Measurements from ENCODE around the gene SPINT1. TPM values are rescaled to one million over a fixed set of nuclear protein-coding genes. Genes with fewer than 3 reads are reported as not detected.

SPINT1 gene
- total and polyA plus RNA-seq, 4 donors, result 1.2 to 2.6 (median 1.9) TPM

DNA sequence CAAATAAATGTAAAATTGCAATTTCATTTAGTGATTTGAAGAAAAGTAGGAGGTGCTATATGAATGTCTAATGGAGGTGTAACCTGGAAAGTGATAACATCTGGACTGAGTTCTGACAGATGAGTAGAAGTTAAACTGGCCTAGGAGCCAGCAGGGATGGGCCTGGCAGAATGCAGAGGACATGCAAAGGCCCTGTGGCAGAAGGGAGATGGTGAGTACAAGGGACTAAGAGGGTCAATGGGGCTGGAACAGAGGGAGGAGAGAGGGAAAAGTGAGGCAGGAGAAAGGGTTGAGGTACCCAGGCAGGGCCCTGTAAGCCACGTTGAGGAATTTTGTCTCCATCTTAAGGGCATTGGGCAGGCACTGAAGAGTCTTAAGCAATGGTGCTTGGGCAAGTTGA lies 12.0 kb upstream of the SPINT1 start:
- TF ChIP-seq FOXA2 (IDR thresholded peaks at IDR 0.05), result no peak
- no peak for TF ChIP-seq YY1 (IDR thresholded peaks at IDR 0.05)
- no peak for TF ChIP-seq RAD21 (IDR thresholded peaks at IDR 0.05)
- TF ChIP-seq, protein P1, sequence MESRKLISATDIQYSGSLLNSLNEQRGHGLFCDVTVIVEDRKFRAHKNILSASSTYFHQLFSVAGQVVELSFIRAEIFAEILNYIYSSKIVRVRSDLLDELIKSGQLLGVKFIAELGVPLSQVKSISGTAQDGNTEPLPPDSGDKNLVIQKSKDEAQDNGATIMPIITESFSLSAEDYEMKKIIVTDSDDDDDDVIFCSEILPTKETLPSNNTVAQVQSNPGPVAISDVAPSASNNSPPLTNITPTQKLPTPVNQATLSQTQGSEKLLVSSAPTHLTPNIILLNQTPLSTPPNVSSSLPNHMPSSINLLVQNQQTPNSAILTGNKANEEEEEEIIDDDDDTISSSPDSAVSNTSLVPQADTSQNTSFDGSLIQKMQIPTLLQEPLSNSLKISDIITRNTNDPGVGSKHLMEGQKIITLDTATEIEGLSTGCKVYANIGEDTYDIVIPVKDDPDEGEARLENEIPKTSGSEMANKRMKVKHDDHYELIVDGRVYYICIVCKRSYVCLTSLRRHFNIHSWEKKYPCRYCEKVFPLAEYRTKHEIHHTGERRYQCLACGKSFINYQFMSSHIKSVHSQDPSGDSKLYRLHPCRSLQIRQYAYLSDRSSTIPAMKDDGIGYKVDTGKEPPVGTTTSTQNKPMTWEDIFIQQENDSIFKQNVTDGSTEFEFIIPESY (IDR thresholded peaks at IDR 0.05), result no peak
- TF ChIP-seq EGR1 (IDR thresholded peaks at IDR 0.05; ENCODE audit: low read depth in 2 of 2), result no peak
- no peak for TF ChIP-seq NR2F2 (IDR thresholded peaks at IDR 0.05)
- no peak for TF ChIP-seq FOXA1 (IDR thresholded peaks at IDR 0.05)
- no peak for TF ChIP-seq HNF4A (conservative IDR thresholded peaks at IDR 0.05)
- TF ChIP-seq, protein P2, sequence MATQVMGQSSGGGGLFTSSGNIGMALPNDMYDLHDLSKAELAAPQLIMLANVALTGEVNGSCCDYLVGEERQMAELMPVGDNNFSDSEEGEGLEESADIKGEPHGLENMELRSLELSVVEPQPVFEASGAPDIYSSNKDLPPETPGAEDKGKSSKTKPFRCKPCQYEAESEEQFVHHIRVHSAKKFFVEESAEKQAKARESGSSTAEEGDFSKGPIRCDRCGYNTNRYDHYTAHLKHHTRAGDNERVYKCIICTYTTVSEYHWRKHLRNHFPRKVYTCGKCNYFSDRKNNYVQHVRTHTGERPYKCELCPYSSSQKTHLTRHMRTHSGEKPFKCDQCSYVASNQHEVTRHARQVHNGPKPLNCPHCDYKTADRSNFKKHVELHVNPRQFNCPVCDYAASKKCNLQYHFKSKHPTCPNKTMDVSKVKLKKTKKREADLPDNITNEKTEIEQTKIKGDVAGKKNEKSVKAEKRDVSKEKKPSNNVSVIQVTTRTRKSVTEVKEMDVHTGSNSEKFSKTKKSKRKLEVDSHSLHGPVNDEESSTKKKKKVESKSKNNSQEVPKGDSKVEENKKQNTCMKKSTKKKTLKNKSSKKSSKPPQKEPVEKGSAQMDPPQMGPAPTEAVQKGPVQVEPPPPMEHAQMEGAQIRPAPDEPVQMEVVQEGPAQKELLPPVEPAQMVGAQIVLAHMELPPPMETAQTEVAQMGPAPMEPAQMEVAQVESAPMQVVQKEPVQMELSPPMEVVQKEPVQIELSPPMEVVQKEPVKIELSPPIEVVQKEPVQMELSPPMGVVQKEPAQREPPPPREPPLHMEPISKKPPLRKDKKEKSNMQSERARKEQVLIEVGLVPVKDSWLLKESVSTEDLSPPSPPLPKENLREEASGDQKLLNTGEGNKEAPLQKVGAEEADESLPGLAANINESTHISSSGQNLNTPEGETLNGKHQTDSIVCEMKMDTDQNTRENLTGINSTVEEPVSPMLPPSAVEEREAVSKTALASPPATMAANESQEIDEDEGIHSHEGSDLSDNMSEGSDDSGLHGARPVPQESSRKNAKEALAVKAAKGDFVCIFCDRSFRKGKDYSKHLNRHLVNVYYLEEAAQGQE (IDR thresholded peaks at IDR 0.05), result no peak
- no peak for TF ChIP-seq JUND (IDR thresholded peaks at IDR 0.05)
- TF ChIP-seq, protein P3, sequence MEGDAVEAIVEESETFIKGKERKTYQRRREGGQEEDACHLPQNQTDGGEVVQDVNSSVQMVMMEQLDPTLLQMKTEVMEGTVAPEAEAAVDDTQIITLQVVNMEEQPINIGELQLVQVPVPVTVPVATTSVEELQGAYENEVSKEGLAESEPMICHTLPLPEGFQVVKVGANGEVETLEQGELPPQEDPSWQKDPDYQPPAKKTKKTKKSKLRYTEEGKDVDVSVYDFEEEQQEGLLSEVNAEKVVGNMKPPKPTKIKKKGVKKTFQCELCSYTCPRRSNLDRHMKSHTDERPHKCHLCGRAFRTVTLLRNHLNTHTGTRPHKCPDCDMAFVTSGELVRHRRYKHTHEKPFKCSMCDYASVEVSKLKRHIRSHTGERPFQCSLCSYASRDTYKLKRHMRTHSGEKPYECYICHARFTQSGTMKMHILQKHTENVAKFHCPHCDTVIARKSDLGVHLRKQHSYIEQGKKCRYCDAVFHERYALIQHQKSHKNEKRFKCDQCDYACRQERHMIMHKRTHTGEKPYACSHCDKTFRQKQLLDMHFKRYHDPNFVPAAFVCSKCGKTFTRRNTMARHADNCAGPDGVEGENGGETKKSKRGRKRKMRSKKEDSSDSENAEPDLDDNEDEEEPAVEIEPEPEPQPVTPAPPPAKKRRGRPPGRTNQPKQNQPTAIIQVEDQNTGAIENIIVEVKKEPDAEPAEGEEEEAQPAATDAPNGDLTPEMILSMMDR (IDR thresholded peaks at IDR 0.05; ENCODE audit: low read depth, low read length, missing input control), result no peak
- TF ChIP-seq RXRA (IDR thresholded peaks at IDR 0.05), result no peak
- no peak for TF ChIP-seq GABPA (IDR thresholded peaks at IDR 0.05 in 1 of 2, conservative IDR thresholded peaks at IDR 0.05 in 1 of 2)
- TF ChIP-seq, protein P4, sequence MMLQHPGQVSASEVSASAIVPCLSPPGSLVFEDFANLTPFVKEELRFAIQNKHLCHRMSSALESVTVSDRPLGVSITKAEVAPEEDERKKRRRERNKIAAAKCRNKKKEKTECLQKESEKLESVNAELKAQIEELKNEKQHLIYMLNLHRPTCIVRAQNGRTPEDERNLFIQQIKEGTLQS (IDR thresholded peaks at IDR 0.05), result no peak
- TF ChIP-seq, protein P5, sequence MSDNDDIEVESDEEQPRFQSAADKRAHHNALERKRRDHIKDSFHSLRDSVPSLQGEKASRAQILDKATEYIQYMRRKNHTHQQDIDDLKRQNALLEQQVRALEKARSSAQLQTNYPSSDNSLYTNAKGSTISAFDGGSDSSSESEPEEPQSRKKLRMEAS (IDR thresholded peaks at IDR 0.05), result no peak
- TF ChIP-seq HNF4G (IDR thresholded peaks at IDR 0.05), result no peak
- no peak for TF ChIP-seq SP1 (IDR thresholded peaks at IDR 0.05)
- no peak for TF ChIP-seq TAF1 (conservative IDR thresholded peaks at IDR 0.05)
- Histone ChIP-seq H3K27ac (ENCODE audit: low read depth in 1 of 2, low read length in 2 of 2) (no peak overlapping the region), H3K36me3 (ENCODE audit: control insufficient read depth in 4 of 4, insufficient read depth in 3 of 4, low read depth in 1 of 4, low read length in 3 of 4) (no peaks in the 10 kb centered on the region), H3K27me3 (ENCODE audit: control insufficient read depth in 4 of 4, insufficient read depth in 4 of 4, low read length in 3 of 4) (no peaks in the 10 kb centered on the region), H3K4me1 (ENCODE audit: control insufficient read depth in 4 of 4, insufficient read depth in 4 of 4, low read length in 3 of 4) (no peaks in the 10 kb centered on the region), H3K9ac (ENCODE audit: low read depth in 1 of 2, low read length in 2 of 2) (no peak overlapping the region), H3K9me3 (ENCODE audit: control insufficient read depth in 4 of 4, low read length in 3 of 4) (no peaks in the 10 kb centered on the region), H3K4me3 (ENCODE audit: low read depth in 1 of 3, low read length in 3 of 3) (no peak overlapping the region)
- WGBS, result 80% methylated on average over 1 of the region's 1 CpG
- DNase-seq (ENCODE audit: low spot score), result no peak

Data from liver (tissue), 9 donors.